ENCODE measurements around the gene AIP. TPM values are rescaled to one million over a fixed set of nuclear protein-coding genes. Genes with fewer than 3 reads are reported as not detected.
A peak's percentile ranks its signal among the peaks of the same experiment; 100 is the strongest.

Gene AIP
- total RNA-seq, 2 experiments from 2014 or later, result 161 to 166 TPM

DNA sequence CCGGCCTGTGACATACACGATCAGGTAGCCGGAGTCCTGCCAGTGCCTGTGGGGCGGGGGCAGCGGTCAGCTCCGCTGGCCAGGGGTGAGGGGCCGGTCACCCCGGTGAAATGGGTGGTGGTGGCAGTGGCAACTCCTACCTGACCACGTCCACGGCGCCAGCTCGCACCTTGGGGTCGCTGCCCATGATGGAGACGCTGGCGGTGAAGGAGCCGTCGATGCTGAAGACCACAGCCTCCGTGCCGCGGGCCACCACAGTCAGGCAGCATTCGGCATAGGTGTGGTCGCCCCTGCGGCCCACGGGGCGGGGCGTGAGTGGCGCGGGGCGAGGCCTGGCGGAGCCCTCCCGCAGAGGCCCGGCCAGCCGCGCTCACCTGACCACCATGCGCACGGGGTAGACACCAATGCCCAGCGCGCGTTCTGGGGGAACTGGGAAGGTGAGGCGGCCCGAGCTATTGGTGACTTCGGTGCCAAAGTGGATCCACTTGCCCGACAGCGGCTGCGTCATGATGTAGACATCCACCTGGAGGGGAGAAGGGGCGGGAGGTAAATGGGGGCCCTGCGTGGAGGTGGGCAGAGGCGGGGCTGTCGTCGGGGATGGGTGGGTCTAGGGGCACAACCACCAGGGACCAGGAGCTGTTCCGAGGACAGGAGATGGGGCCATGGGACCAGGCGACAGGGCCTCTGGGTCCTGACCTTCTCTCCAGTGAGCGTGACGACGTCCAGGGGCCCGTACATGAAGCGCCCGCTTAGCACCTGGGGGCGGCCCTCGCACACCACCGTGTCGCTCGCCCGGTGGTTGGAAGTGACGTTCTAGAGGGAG is 10.9 kb downstream of the AIP start:
- no peak for DNase-seq
- H3K4me1 Mint-ChIP-seq, result peaks cover 5% of the 10 kb centered on the region
- H3K36me3 Mint-ChIP-seq, result peaks cover 6% of the 10 kb centered on the region
- POLR2A ChIA-PET, result interaction anchor here (4.8 kb wide), 1 partner anchor 56 kb away, joined by 28 read pairs; the partner anchor contains the start of gene PTPRCAP
- no peaks in the 10 kb centered on the region for H3K9me3 Mint-ChIP-seq
- H3K27me3 Mint-ChIP-seq, result no peaks in the 10 kb centered on the region
- H3K4me3 Mint-ChIP-seq, result no peak overlapping the region
- H3K27ac Mint-ChIP-seq, result no peak overlapping the region
- ATAC-seq (ENCODE audit: low read depth), result no peak

DNA sequence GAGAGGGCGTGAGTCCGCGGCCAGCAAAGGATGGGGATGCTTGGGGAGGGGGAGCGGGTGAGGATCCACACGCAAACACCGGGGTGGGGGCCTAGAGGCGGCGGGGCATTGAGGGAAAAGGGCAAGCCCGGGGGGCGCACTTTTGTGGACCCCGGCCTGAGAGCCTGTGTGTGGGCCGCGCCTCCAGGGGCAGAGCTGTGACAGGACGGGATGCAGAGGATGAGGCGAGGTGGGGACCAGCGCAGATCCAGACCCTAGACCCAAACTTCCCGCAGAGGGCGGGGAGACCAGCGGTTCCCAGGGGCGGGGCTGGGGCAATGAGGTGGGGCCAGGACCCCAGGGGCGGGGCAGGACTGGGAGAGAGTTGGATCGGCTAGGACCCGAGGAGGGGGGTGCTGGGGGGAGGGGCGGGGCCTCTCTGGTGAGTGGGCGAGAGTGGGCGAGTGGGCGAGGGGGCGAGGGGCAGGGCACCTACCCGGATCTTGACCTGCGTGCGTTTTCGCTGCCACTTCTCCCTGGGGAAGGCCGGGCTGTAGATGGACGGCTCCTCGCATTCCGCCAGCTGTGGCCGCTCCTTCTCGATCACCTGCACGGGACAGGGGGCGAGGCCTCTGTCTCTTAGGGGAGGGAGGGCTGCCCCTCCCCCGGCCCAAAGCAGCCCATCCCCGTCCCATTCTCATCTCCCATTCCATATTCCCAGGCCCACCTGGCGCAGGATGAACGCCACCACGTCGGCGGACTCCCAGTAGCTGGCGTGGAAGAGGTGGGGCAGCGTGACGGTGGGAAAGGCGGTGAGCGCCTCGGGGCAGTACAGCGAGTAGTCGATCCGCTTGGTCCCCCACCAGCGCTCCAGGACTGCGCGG is 11.8 kb downstream of the AIP start:
- Mint-ChIP-seq H3K4me3 (no peak overlapping the region), H3K27ac (no peak overlapping the region), H3K36me3 (peaks cover 7% of the 10 kb centered on the region), H3K4me1 (peaks cover 2% of the 10 kb centered on the region), H3K27me3 (no peaks in the 10 kb centered on the region), H3K9me3 (no peaks in the 10 kb centered on the region)
- DNase-seq (no peak), ATAC-seq (ENCODE audit: low read depth) (no peak)
- POLR2A ChIA-PET, result interaction anchor here (0.5 kb wide), 1 partner anchor 684 kb away, joined by 3 read pairs; no protein-coding TSS in a partner anchor

GRCh38 chr11:67495234-67496005 is 12.6 kb downstream of the AIP start:
- no peaks in the 10 kb centered on the region for H3K27me3 Mint-ChIP-seq
- no peak overlapping the region for H3K27ac Mint-ChIP-seq
- ATAC-seq (ENCODE audit: low read depth) (no peak), DNase-seq (no peak)
- POLR2A ChIA-PET, result no interaction called here
- H3K4me3 Mint-ChIP-seq, result no peak overlapping the region
- H3K36me3 Mint-ChIP-seq, result peaks cover 9% of the 10 kb centered on the region
- no peaks in the 10 kb centered on the region for H3K4me1 Mint-ChIP-seq
- H3K9me3 Mint-ChIP-seq, result no peaks in the 10 kb centered on the region

DNA sequence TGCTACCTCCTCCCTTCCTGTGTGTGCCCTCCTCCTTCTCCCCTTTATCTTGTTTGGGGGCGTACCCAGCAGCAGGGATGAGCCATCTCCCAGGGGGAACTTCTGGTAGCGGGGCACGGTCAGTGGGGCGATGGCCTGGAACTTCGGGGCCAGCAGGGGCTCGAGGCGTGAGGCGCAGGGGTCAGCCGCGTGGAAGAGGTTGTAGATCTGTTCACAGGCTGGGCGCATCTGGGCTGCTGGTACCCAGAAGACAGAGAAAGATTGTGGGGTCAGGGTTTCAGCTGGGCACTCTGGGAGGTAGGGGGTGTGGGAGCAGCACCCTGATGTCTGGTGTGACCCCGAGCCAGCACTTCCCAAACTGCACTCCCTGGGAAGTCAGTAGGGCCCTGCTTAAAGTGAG is 13.3 kb downstream of the AIP start:
- H3K27me3 Mint-ChIP-seq, result no peaks in the 10 kb centered on the region
- H3K27ac Mint-ChIP-seq, result no peak overlapping the region
- peaks cover 6% of the 10 kb centered on the region for H3K4me1 Mint-ChIP-seq
- no peaks in the 10 kb centered on the region for H3K9me3 Mint-ChIP-seq
- DNase-seq (no peak), ATAC-seq (ENCODE audit: low read depth) (no peak)
- POLR2A ChIA-PET, result interaction anchor here (0.6 kb wide), 1 partner anchor 143 kb away, joined by 3 read pairs; no protein-coding TSS in a partner anchor
- peaks cover 15% of the 10 kb centered on the region for H3K36me3 Mint-ChIP-seq
- H3K4me3 Mint-ChIP-seq, result no peak overlapping the region

DNA sequence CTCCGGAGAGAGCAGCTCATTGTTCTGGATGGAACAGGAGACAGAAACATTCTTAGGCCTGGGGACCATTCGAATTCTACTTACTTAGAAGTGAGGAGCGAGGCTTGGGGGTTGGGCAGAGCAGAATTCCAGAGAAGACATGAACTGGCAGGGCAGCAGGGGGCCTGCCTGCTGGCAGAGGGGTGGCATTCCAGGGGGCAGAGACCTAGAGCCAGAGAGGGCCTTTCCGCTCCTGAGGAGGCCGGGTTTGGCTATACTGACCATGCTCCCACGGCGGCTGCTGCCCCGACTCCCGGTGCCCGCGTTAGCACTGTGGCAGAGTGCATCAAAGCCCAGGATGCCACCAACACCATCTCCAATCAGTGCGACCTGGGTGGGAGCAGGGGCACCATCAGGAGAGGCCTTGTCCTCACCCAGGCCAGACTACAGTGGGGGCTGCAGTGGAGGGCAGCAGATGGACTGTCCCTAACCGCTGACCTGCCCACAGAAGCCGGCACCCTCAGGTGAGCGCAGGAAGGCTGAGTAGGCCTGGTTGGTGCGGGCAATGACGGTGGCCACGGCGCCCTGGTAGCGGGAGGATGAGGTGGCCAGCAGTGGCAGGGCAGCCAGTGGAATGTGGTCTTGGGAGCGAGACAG is 14.9 kb downstream of the AIP start:
- POLR2A ChIA-PET, result no interaction called here
- ATAC-seq (ENCODE audit: low read depth) (no peak), DNase-seq (no peak)
- Mint-ChIP-seq H3K4me3 (no peak overlapping the region), H3K27ac (no peak overlapping the region), H3K27me3 (no peaks in the 10 kb centered on the region), H3K36me3 (peaks cover 19% of the 10 kb centered on the region), H3K4me1 (peaks cover 10% of the 10 kb centered on the region), H3K9me3 (no peaks in the 10 kb centered on the region)

- Mint-ChIP-seq H3K27me3 (no peaks in the 10 kb centered on the region), H3K9me3 (no peaks in the 10 kb centered on the region), H3K4me3 (no peak overlapping the region), H3K4me1 (peaks cover 16% of the 10 kb centered on the region), H3K27ac (no peak overlapping the region), H3K36me3 (peaks cover 22% of the 10 kb centered on the region)
- no peak for DNase-seq
- POLR2A ChIA-PET, result interaction anchor here (0.6 kb wide), 1 partner anchor 90 kb away, joined by 3 read pairs; no protein-coding TSS in a partner anchor
- no peak for ATAC-seq (ENCODE audit: low read depth)
Measured at GRCh38 chr11:67498544-67498972, 15.7 kb downstream of the AIP start.

DNA sequence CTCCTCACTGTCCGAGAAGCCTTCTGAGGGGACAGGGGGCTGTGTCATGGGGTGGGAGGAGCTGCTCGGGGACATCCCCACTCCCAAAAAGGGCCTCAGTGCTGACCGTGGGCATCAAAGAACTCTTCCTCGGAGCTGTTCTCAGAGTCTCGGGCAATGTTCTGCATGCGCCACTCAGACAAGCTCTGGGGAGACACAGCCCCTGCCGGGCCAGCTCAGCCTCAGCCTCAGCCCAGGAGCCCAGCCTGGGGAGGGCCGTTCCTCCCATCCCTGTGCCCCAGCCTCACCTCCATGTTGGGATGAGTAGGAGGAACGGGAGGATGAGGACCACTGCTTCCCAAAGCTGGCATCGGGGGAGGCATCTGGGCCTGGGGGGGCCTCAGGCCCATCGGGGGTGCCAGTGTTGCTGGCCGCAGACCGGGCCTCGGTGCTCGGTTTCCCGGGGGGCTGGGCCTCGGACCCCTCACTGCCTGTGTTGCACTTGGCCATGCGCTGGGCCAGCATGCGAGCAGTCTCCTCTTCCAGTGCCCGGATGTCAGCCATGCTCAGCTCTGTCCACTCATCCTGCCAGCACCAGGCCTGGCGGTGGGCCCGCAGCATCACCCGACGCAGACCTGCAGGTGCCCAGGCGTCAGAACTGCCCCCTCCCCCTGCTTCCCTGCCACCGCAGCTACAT is 17.1 kb downstream of the AIP start:
- POLR2A ChIA-PET, result interaction anchor here (0.7 to 1.4 kb wide), 2 partner anchors 13 to 64 kb away, joined by 3 to 5 read pairs; no protein-coding TSS in a partner anchor
- H3K27ac Mint-ChIP-seq, result no peak overlapping the region
- H3K4me1 Mint-ChIP-seq, result peaks cover 17% of the 10 kb centered on the region
- H3K4me3 Mint-ChIP-seq, result no peak overlapping the region
- ATAC-seq (ENCODE audit: low read depth), result no peak
- no peaks in the 10 kb centered on the region for H3K27me3 Mint-ChIP-seq
- no peaks in the 10 kb centered on the region for H3K9me3 Mint-ChIP-seq
- no peak for DNase-seq
- peaks cover 22% of the 10 kb centered on the region for H3K36me3 Mint-ChIP-seq

GRCh38 chr11:67500484-67500821 is 17.6 kb downstream of the AIP start:
- Mint-ChIP-seq H3K27ac (no peak overlapping the region), H3K27me3 (no peaks in the 10 kb centered on the region), H3K4me3 (no peak overlapping the region), H3K9me3 (no peaks in the 10 kb centered on the region), H3K4me1 (peaks cover 18% of the 10 kb centered on the region), H3K36me3 (peaks cover 22% of the 10 kb centered on the region)
- ATAC-seq (ENCODE audit: low read depth) (no peak), DNase-seq (no peak)
- POLR2A ChIA-PET, result interaction anchor here (0.7 to 1.4 kb wide), 2 partner anchors 14 to 64 kb away, joined by 3 to 5 read pairs; no protein-coding TSS in a partner anchor

DNA sequence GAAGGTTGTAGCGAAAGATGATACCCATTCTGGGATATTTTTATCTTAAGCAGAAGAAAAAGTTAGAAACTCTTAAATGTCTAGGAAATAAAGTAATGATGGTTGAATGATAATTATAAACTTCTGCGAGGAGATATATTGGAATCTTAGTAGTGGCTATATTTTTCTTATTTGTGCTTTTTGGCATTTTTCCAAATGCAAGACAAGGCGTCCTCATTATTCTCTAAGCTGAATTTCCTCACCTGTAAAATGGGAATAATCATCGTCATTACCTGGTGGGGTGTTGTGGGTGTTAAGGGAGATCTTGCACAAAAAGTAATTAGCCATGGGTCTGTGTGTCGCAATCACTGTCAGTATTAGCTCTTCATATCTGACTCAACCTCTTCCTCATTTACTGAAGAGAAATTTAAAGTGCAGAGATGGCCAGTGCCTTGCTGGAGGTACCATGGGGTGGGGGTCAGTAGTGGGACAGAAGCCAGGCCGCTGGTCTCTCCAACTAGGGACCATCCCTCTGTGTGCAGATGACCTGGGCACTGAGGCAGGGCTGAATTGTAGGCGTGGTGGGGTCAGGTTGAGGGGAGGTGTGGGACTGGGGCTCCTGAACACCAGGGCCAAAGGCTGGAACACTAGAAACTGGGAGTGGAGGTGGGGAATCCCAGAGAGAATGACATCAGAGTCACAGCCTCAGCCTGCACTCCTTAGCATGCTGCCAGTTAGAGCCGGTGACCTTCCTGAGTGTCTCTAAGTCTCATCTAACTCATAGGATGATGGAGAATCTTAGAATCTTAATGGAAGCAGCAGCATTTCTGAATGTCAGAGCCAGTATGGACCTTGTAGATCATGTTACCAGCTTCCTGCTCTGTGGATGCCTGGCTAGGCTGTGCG is 18.2 kb downstream of the AIP start:
- ATAC-seq (ENCODE audit: low read depth) (no peak), DNase-seq (no peak)
- Mint-ChIP-seq H3K27me3 (no peaks in the 10 kb centered on the region), H3K4me3 (no peak overlapping the region), H3K27ac (no peak overlapping the region), H3K36me3 (peaks cover 21% of the 10 kb centered on the region), H3K9me3 (no peaks in the 10 kb centered on the region), H3K4me1 (peaks cover 21% of the 10 kb centered on the region)
- POLR2A ChIA-PET, result interaction anchor here (1.4 to 4.7 kb wide), 2 partner anchors 16 to 65 kb away, joined by 5 to 35 read pairs; partner anchors contain the start of gene AIP

DNA sequence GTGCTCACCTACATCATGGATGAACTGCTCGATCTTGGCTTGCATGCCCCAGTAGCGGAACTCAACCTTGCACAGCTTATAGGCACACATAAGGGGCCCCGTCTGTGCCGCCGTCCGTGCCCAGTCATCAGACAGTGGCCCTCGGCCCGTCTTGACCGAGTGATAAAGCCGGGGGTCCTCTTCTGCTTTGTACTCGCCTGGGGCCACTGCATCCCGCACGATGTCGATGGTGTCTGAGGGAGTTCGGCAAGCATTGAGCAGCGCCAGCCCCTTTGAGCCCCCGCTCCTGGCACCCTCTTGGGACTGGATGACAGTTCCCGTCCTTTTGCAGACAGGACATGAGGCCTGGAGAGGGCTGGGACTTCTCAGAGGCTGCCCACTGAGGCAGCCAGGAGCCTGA is 19.0 kb downstream of the AIP start:
- Mint-ChIP-seq H3K36me3 (peaks cover 23% of the 10 kb centered on the region), H3K4me3 (no peak overlapping the region), H3K27me3 (no peaks in the 10 kb centered on the region), H3K27ac (no peak overlapping the region), H3K9me3 (no peaks in the 10 kb centered on the region), H3K4me1 (peaks cover 27% of the 10 kb centered on the region)
- DNase-seq, result no peak
- no peak for ATAC-seq (ENCODE audit: low read depth)
- POLR2A ChIA-PET, result interaction anchor here (1.0 to 4.7 kb wide), 2 partner anchors 17 to 65 kb away, joined by 3 to 35 read pairs; partner anchors contain the start of genes AIP and PTPRCAP

GRCh38 chr11:67502328-67502979 is 19.6 kb downstream of the AIP start:
- H3K27me3 Mint-ChIP-seq, result no peaks in the 10 kb centered on the region
- peaks cover 26% of the 10 kb centered on the region for H3K36me3 Mint-ChIP-seq
- DNase-seq (no peak), ATAC-seq (ENCODE audit: low read depth) (no peak)
- POLR2A ChIA-PET, result interaction anchor here (1.0 to 4.7 kb wide), 2 partner anchors 18 to 65 kb away, joined by 3 to 35 read pairs; partner anchors contain the start of genes AIP and PTPRCAP
- peak overlapping the region; percentile 68 for H3K27ac Mint-ChIP-seq
- peaks cover 32% of the 10 kb centered on the region for H3K4me1 Mint-ChIP-seq
- peak overlapping the region; percentile 70 for H3K4me3 Mint-ChIP-seq
- no peaks in the 10 kb centered on the region for H3K9me3 Mint-ChIP-seq

Measured in activated naive CD8-positive, alpha-beta T cell treated with anti-CD3 and anti-CD28 coated beads, Interleukin-2, amount 10 ng/mL, durations not matched to agents 7 days and 5 days (primary cell).